Testis (tissue), 3 donors: ENCODE results near the gene PRG2. TPM values are rescaled to one million over a fixed set of nuclear protein-coding genes. Genes with fewer than 3 reads are reported as not detected.

ENCODE experiments used
- DNase-seq: peaks from one replicate; pipeline ENCODE4 v3.0.0-alpha.2; 2019
- H3K27ac ChIP-seq, 2 donors: fragments of 200-600 bp; sonication (generic); one replicate each; pipeline ENCODE4 v1.5.1; 2019
- H3K27me3 ChIP-seq: fragments of 200-600 bp; sonication (generic); one replicate; pipeline ENCODE4 v1.5.1; 2019
- H3K36me3 ChIP-seq: fragments of 200-600 bp; sonication (generic); one replicate; pipeline ENCODE4 v1.5.1; 2017; ENCODE audit warnings: low read depth; ENCODE audit errors: missing control alignments
- H3K4me1 ChIP-seq: fragments of 200-600 bp; sonication (generic); one replicate; pipeline ENCODE4 v1.5.1; 2019
- H3K4me3 ChIP-seq, 2 donors: fragments of 200-600 bp; sonication (generic); one replicate each; pipeline ENCODE4 v1.5.1; 2017 to 2019
- H3K9me3 ChIP-seq: fragments of 200-600 bp; sonication (generic); one replicate; pipeline ENCODE4 v1.5.1; 2017
- POLR2A ChIP-seq: fragments of 450-650 bp; IDR thresholded peaks from one replicate; pipeline ENCODE4 v1.6.1; 2017; ENCODE audit warnings: antibody characterized with exemption, mild to moderate bottlenecking, moderate library complexity
- WGBS, 2 donors: methylation state at CpG; one replicate each; pipeline ENCODE4 v1.1.5; 2018; 5-methylcytosine and 5-hydroxymethylcytosine counted together
- intact Hi-C: fragments of 100-400 bp; cut with DNase I; formaldehyde crosslinking; loops from one replicate; pipeline ENCODE4 v1.15.1; 2023; ENCODE audit warnings: low total_unique reads
- polyA plus RNA-seq: library from polyadenylated mRNA; stranded (reverse); fragments of 350-450 nt; fragmentation: Illumina TruSeq; extraction: RNeasy Lipid Tissue Mini Kit (QIAGEN cat#74804); gene quantifications from one replicate; pipeline ENCODE4 v1.2.3, GENCODE V29; 2014; ENCODE audit warnings: low read depth, low replicate concordance; ENCODE audit not compliant: insufficient read depth
- total RNA-seq, 2 donors: library from RNA; depleted of rRNA; stranded (reverse); fragments of >200 nt; gene quantifications; one replicate each; pipeline ENCODE4 v1.2.3, GENCODE V29; 2016
- TF ChIP-seq, protein P1 (sequence below), 3 experiments: fragments of 450-650 bp in 2 of 3; fragments of 200-600 bp in 1 of 3; sonication (generic) in 1 of 3; IDR thresholded peaks; one replicate each; pipeline ENCODE4 v1.5.1; 2016 to 2019; ENCODE audit warnings: antibody characterized with exemption in 3 of 3, mild to moderate bottlenecking in 2 of 3, moderate library complexity in 1 of 3

Gene PRG2
- total and polyA plus RNA-seq, 3 donors from 2014 or later, result not detected

- no peak overlapping the region for H3K27ac ChIP-seq
- H3K36me3 ChIP-seq, result no peaks in the 10 kb centered on the region
- H3K4me1 ChIP-seq, result no peaks in the 10 kb centered on the region
- H3K4me3 ChIP-seq, result no peak overlapping the region
- no peak for DNase-seq
- no peaks in the 10 kb centered on the region for H3K9me3 ChIP-seq
- WGBS, 2 donors, result 82 to 88% methylated on average over 15 of the region's 15 CpGs
- H3K27me3 ChIP-seq, result no peaks in the 10 kb centered on the region
- intact Hi-C loops, result no loop called here
- no peak for TF ChIP-seq POLR2A
- TF ChIP-seq, protein P1, sequence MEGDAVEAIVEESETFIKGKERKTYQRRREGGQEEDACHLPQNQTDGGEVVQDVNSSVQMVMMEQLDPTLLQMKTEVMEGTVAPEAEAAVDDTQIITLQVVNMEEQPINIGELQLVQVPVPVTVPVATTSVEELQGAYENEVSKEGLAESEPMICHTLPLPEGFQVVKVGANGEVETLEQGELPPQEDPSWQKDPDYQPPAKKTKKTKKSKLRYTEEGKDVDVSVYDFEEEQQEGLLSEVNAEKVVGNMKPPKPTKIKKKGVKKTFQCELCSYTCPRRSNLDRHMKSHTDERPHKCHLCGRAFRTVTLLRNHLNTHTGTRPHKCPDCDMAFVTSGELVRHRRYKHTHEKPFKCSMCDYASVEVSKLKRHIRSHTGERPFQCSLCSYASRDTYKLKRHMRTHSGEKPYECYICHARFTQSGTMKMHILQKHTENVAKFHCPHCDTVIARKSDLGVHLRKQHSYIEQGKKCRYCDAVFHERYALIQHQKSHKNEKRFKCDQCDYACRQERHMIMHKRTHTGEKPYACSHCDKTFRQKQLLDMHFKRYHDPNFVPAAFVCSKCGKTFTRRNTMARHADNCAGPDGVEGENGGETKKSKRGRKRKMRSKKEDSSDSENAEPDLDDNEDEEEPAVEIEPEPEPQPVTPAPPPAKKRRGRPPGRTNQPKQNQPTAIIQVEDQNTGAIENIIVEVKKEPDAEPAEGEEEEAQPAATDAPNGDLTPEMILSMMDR (IDR thresholded peaks at IDR 0.05), result no peak
Measured at GRCh38 chr11:57434640-57435546, 44.4 kb upstream of the PRG2 start.

DNA sequence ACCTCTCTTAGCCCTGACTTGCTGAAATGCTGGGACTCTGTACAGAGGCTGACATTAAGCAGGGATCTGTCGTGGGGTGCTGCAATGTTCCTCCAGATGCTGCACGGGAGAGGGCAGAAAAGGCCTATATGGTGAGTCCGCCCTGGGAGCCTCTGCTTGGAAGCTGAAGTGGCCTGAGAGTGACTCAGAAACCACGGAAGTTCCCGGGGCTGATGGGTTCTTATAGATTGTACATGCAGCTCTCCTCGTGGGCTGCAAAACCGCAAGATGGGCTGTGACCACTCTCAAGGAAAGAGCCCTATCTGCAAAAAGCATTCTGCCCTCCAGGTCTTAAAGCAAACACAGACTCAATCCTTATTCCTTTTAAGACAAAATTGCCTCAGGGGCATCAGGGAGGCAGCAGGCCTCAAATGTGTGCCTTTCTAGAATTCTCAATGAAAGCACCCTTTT is 42.3 kb upstream of the PRG2 start:
- 77 to 88% methylated on average over 7 of the region's 7 CpGs for WGBS, 2 donors
- TF ChIP-seq, protein P1 (IDR thresholded peaks at IDR 0.05), result no peak
- no peak for TF ChIP-seq POLR2A
- peak; percentile 18 for DNase-seq
- no peaks in the 10 kb centered on the region for H3K9me3 ChIP-seq
- H3K4me3 ChIP-seq, result no peak overlapping the region
- H3K27ac ChIP-seq, result no peak overlapping the region
- H3K36me3 ChIP-seq, result no peaks in the 10 kb centered on the region
- no peaks in the 10 kb centered on the region for H3K27me3 ChIP-seq
- intact Hi-C loops, result no loop called here
- H3K4me1 ChIP-seq, result peaks cover 5% of the 10 kb centered on the region

DNA sequence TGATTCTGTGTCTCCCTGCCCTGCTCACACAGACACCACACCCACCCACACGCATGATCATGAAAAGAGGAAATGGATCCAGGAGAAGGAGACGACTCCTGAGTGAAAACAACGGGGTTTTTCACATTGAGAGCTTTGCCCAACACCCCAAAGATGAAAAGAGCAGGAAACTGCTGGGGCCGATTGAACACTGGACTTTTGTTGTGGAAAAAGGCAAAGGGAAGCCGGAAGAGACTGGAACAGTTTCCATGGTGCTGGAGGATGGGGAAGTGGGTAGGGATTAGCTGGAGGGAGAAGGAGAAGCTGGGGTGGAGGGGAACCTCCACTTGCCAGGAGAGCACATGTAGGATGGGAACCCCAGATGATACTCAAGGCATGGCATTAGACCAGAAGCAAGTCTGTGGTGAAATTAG is 41.7 kb upstream of the PRG2 start:
- DNase-seq, result no peak

GRCh38 chr11:57430952-57431351 is 40.5 kb upstream of the PRG2 start:
- intact Hi-C loops, result no loop called here
- DNase-seq, result no peak
- Histone ChIP-seq H3K36me3 (no peaks in the 10 kb centered on the region), H3K27ac (no peak overlapping the region), H3K9me3 (no peaks in the 10 kb centered on the region), H3K27me3 (no peaks in the 10 kb centered on the region), H3K4me3 (no peak overlapping the region), H3K4me1 (peaks cover 20% of the 10 kb centered on the region)
- WGBS, 2 donors, result 83 to 89% methylated on average over 1 of the region's 1 CpG
- TF ChIP-seq, protein P1 (IDR thresholded peaks at IDR 0.05), result no peak
- no peak for TF ChIP-seq POLR2A

More for the DNA sequence above, 41.7 kb upstream of the PRG2 start:
- intact Hi-C loops, result no loop called here
- Histone ChIP-seq H3K27ac (no peak overlapping the region), H3K36me3 (no peaks in the 10 kb centered on the region), H3K4me3 (no peak overlapping the region), H3K4me1 (peaks cover 11% of the 10 kb centered on the region), H3K9me3 (no peaks in the 10 kb centered on the region), H3K27me3 (no peaks in the 10 kb centered on the region)
- 74 to 75% methylated on average over 5 of the region's 5 CpGs for WGBS, 2 donors
- TF ChIP-seq, protein P1 (IDR thresholded peaks at IDR 0.05), result no peak
- TF ChIP-seq POLR2A, result no peak
